Measurements from ENCODE around the gene ROCK1.

- TF ChIP-seq EZH2phosphoT487 (conservative IDR thresholded peaks at IDR 0.05; ENCODE audit: low read length): no peak
- TF ChIP-seq, protein P1, sequence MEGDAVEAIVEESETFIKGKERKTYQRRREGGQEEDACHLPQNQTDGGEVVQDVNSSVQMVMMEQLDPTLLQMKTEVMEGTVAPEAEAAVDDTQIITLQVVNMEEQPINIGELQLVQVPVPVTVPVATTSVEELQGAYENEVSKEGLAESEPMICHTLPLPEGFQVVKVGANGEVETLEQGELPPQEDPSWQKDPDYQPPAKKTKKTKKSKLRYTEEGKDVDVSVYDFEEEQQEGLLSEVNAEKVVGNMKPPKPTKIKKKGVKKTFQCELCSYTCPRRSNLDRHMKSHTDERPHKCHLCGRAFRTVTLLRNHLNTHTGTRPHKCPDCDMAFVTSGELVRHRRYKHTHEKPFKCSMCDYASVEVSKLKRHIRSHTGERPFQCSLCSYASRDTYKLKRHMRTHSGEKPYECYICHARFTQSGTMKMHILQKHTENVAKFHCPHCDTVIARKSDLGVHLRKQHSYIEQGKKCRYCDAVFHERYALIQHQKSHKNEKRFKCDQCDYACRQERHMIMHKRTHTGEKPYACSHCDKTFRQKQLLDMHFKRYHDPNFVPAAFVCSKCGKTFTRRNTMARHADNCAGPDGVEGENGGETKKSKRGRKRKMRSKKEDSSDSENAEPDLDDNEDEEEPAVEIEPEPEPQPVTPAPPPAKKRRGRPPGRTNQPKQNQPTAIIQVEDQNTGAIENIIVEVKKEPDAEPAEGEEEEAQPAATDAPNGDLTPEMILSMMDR (IDR thresholded peaks at IDR 0.05; ENCODE audit: insufficient read depth, low read length, poor library complexity, severe bottlenecking): no peak
Measured at GRCh38 chr18:21080576-21080975, 31.0 kb downstream of the ROCK1 start.

Data from SU-DHL-6 (cell line).